ENCODE results near the gene KIAA2012.
A peak's percentile ranks its signal among the peaks of the same experiment; 100 is the strongest.

The KIAA2012 gene

GRCh38 chr2:202090530-202090929 is 17.5 kb downstream of the KIAA2012 start:
- no peak for DNase-seq

- DNase-seq, result no peak
Measured at GRCh38 chr2:202091476-202091875, 18.4 kb downstream of the KIAA2012 start.

- DNase-seq, result no peak
Measured at GRCh38 chr2:202094426-202094986, 21.5 kb downstream of the KIAA2012 start.

- DNase-seq, result no peak
Measured at GRCh38 chr2:202095235-202095634, 22.2 kb downstream of the KIAA2012 start.

- no peak for DNase-seq
Measured at GRCh38 chr2:202096736-202097135, 23.7 kb downstream of the KIAA2012 start.

- no peak for DNase-seq
Measured at GRCh38 chr2:202098291-202098690, 25.2 kb downstream of the KIAA2012 start.

- DNase-seq, result no peak
Measured at GRCh38 chr2:202099515-202099914, 26.5 kb downstream of the KIAA2012 start.

GRCh38 chr2:202100176-202100575 is 27.1 kb downstream of the KIAA2012 start:
- DNase-seq, result no peak

- no peak for DNase-seq
Measured at GRCh38 chr2:202101026-202101579, 28.0 kb downstream of the KIAA2012 start.

GRCh38 chr2:202102425-202103000 is 29.5 kb downstream of the KIAA2012 start:
- no peak for DNase-seq

GRCh38 chr2:202104286-202104870 is 31.3 kb downstream of the KIAA2012 start:
- peak in 1 of 2 experiments; percentile 29 for DNase-seq

- no peak for DNase-seq
Measured at GRCh38 chr2:202105025-202105424, 32.0 kb downstream of the KIAA2012 start.

- no peak for DNase-seq
Measured at GRCh38 chr2:202108345-202108744, 35.3 kb downstream of the KIAA2012 start.

- no peak for DNase-seq
Measured at GRCh38 chr2:202109139-202109736, 36.2 kb downstream of the KIAA2012 start.

GRCh38 chr2:202109737-202110184 is 36.7 kb downstream of the KIAA2012 start:
- no peak for DNase-seq

GRCh38 chr2:202110491-202110890 is 37.4 kb downstream of the KIAA2012 start:
- DNase-seq, result no peak

GRCh38 chr2:202112041-202112440 is 39.0 kb downstream of the KIAA2012 start:
- DNase-seq, result no peak

- DNase-seq, result no peak
Measured at GRCh38 chr2:202113571-202114142, 40.6 kb downstream of the KIAA2012 start.

- DNase-seq, result no peak
Measured at GRCh38 chr2:202114291-202114690, 41.2 kb downstream of the KIAA2012 start.

GRCh38 chr2:202114795-202115194 is 41.7 kb downstream of the KIAA2012 start:
- DNase-seq, result no peak

- DNase-seq, result peak in 1 of 2 experiments; percentile 47
Measured at GRCh38 chr2:202115479-202115971, 42.5 kb downstream of the KIAA2012 start.

GRCh38 chr2:202116691-202117090 is 43.6 kb downstream of the KIAA2012 start:
- no peak for DNase-seq

- DNase-seq, result no peak
Measured at GRCh38 chr2:202118168-202118567, 45.1 kb downstream of the KIAA2012 start.
